ENCODE results near the gene TLX1.

TLX1 gene

GRCh38 chr10:101130984-101131961 lies at the start of gene TLX1:
Gene TLX1 (plus strand): TSS chr10:101131300. CDS start chr10:101131542, 242 bp downstream.
- DNase-seq, result no peak

- no peak for DNase-seq
Observed at GRCh38 chr10:101085846-101086245, 45.3 kb upstream of the TLX1 start.

- no peak for DNase-seq
Observed at GRCh38 chr10:101087376-101087775, 43.7 kb upstream of the TLX1 start.

GRCh38 chr10:101087965-101088364 lies 43.1 kb upstream of the TLX1 start:
- no peak for DNase-seq

DNA sequence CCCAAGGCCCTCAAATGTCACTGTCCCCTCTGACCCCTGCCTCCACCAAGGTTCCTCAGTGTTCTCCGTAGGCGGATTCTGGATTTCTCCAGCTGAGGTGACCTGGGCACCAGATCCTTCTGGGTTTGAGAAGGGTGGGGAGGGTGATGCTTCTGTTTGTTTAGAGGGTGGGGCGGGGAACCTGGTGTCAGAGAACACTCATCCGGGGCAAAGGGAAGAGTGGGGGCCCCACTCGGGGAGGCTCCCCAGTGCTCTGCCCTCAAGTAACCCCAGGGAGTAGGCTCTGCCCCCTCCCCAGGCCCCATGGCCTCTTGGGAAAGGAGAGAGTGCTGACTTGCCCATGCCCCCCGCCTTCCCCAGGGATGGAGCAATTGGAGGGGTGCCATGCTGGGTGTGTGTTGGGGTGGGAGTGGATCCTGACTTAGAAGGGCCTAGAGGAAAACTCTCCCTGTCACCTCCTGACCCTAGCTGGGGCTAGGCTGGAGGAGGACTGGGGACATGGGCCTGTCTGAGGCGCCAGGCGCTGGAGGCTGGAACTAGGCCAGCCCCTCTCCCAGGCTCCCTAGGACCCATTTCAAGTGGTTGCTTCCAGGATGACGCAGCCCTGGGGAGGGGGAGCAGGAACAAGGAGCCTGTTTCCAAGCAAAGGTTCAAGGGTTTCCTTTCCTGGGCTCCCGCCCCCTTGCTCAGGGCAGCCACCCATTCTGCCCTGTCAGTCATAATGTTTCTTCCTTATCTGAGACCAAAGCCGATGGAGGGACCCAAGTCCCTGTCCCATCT lies 41.4 kb upstream of the TLX1 start:
- DNase-seq, result no peak

GRCh38 chr10:101090597-101090996 lies 40.5 kb upstream of the TLX1 start:
- DNase-seq, result no peak

DNA sequence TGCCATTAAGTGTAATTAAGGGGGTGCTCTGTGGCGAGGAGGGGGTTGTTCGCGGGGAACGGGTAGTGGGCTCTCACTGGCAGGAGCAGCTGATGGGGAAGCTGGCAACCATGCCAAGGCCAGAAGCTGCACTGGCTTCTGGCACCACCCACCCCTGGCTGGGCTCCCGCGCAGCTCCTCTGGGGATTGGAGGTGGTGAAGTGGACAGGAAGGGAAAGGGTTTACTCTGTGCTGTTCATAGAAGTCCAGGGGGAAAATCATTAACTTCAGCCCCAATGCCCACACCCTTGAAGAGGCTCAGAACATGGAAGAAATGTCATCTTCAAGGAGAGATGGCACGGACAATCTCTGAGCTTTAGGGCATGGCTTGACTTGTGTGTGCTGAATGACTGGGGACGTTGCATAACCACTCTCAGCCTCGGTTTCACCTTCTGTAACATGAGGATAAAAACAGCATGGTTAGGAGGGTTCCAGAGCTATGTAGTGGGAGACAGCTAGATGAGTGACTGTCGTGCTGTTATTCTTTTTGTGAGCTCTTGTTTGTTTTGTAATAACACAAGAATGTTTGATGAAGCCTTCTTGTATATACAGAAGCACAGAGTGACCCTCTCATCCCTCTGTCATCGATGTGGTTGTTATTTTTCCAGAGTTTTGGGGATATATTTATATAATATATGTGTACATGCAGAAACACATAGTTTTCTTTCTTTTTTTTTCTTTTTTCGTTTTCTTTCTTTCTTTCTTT lies 39.4 kb upstream of the TLX1 start:
- no peak for DNase-seq

- no peak for DNase-seq
Observed at GRCh38 chr10:101092881-101093354, 38.2 kb upstream of the TLX1 start.

GRCh38 chr10:101094121-101094879 lies 36.8 kb upstream of the TLX1 start:
- DNase-seq, result no peak

DNA sequence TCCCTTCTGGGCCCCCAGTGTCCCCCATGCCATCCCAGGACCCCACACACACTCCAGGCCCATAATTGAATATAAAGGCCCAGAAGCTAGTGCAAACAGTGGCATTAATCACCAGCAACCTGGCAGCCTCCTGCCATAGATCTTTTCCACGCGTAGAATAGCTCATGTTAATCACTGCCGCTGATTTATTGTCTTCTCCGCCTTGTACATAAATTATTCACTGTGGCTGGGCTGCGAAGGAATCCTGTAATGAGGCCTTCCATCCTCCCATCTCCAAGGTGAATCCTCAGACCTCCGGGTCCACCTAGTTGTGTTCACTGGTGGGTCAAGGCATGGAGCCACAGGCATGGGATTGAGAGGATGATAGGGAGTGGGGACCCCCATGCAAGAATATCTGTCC lies 36.1 kb upstream of the TLX1 start:
- DNase-seq, result no peak

DNA sequence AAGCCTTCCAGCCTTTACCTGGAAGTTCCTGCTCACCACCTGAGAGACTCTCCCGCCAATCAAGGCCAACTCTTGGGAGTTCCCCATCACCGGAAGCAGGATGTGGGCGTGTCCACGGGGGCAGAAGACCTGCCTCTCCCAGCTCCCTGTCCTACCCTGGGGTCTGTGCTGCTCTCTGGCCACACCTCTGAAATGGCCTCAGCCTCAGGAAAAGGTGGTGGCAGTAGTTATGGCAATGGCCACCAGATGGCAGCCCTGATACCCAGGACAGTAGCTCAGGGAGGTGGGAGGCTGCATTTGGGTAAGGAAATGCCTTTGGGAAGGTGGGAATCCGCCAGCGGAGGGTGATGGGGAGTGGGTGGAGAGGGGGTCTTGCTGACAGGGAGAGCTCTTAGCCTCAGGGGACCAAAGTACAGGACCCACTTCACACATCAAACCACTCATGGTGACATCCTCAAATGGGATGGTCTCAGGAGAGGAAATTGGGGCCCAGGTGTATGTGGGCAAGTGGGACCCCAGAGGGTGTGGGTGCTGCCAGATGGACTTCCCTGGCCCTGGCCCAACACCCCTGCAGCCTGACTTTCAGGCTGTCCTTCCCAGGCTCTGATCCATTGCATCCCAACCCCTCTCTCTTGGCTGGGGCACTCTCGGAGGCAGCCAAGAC lies 35.4 kb upstream of the TLX1 start:
- DNase-seq, result peak; percentile 83

DNA sequence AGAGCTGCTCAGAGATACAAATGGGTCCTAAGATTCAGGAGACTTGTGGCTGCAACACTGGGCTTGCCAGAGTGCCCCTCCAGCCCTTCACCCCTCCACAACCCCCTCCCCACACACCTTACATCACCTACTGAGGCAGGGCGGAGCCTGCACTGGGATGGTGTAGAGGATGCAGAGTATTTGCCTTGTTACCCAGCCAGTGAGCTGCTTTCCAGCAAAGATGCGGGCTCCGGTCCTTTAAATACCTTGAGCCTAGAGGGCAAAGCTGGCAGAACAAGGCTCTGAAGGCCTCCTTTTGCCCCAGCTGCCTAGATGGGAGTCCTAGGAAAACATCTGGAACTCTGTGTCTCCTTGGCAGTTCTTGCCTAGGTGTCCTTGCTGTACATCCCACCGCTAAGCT lies 34.7 kb upstream of the TLX1 start:
- no peak for DNase-seq

DNA sequence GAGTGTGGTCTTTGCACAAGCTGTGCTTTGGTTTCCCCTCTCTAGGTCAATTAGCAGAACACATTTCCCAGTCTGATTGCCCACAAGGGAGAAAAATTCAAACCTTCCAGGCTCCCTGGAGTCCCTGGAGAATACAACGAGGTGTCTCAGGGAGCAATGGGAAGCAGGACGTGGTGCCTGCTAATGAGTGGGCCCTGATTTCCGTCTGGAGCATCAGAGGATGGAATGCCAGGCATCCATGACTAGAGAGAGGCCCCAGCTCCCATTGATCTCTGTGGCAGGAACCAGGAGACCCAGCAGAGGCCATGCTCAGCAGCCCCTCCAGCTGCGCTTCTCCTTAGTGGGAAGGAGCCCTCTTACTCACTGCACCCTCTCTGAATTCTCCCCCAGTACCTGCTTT lies 33.2 kb upstream of the TLX1 start:
- DNase-seq, result no peak

DNA sequence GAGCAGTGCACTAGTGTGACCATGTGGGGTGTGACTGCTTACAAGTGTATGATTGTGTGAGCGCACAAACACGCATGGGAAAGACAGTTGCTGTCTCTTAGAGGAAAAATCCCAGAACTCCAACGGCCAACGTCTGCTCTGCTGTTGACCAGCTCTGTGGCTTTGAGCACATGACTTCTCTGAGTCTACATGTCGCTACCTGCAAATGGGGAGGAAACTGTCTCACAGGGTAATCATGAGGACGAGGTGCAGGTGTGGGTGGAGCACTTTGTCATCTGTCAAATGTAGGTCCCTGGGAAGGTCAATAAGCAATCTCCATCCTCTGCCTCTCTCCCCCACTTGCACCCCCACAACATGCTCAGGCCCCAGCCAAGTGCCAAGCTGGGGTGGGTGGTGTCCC lies 31.2 kb upstream of the TLX1 start:
- DNase-seq, result no peak

GRCh38 chr10:101101372-101101881 lies 29.7 kb upstream of the TLX1 start:
- no peak for DNase-seq

GRCh38 chr10:101103430-101103829 lies 27.7 kb upstream of the TLX1 start:
- DNase-seq, result no peak

- no peak for DNase-seq
Observed at GRCh38 chr10:101106351-101106750, 24.7 kb upstream of the TLX1 start.

DNA sequence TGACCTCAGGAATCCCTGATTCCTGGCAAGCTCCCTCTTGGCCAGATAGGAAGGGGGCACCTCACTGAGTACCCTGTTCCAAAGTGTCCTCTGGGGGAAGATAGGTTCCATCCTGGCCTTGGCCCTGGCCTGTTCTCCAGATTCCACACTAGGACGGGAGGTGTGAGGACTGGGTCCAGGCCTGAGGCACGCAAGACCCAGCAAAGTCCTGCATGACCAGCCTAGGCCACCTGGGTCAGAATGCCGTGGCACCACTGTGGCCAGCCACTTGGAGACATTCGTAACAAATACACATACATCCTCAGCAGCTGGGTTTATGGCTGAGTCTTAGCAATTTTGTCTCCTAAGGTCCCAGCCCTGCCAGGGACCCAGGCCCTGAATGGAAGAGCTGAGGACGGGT lies 23.3 kb upstream of the TLX1 start:
- no peak for DNase-seq

GRCh38 chr10:101110856-101111523 lies 20.1 kb upstream of the TLX1 start:
- DNase-seq, result no peak

DNA sequence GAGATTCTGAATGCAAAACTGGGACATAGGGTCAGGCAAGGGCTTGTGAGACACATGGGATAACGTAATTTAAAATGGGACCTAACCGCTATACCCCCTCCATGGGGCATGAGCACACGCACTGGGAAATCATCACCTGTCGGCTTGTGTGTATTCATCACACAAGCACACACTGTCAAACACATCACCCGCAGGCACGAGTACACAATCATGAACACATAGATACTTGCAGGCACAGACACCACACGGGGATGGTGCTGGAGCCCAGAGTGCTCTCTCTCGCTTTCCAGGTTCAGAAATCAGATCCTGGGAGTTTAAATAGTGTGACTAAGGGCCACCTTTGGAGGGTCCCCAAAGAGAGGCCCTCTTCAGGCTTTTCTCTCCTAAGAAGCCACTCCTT lies 19.6 kb upstream of the TLX1 start:
- no peak for DNase-seq

Measured in activated CD4-positive, alpha-beta T cell treated with anti-CD3 and anti-CD28 coated beads, Interleukin-10, Interleukin-2, amounts not matched to agents 100 ng/mL and 50 ng/mL, durations not matched to agents 16 hours and 8 hours (primary cell).